Ectodermal cell (in vitro differentiated cells): ENCODE measurements around the gene ACIN1.

ENCODE experiments used
- H3K27ac ChIP-seq: 2 replicates; pipeline ENCODE4 v1.7.0; 2013; ENCODE audit warnings: mild to moderate bottlenecking, low read depth, low read length; ENCODE audit not compliant: insufficient read depth, poor library complexity, severe bottlenecking
- H3K27me3 ChIP-seq: 2 replicates; pipeline ENCODE4 v1.7.0; 2013; ENCODE audit warnings: mild to moderate bottlenecking, low read length; ENCODE audit not compliant: insufficient read depth, control insufficient read depth, poor library complexity, severe bottlenecking
- H3K36me3 ChIP-seq: one replicate; pipeline ENCODE4 v1.7.0; 2013; ENCODE audit warnings: low read length; ENCODE audit not compliant: control insufficient read depth, insufficient read depth
- H3K4me1 ChIP-seq: one replicate; pipeline ENCODE4 v1.7.0; 2013; ENCODE audit warnings: low read length; ENCODE audit not compliant: control insufficient read depth, insufficient read depth
- H3K4me3 ChIP-seq: 2 replicates; pipeline ENCODE4 v1.7.0; 2013; ENCODE audit warnings: low read depth, low read length, control low read depth; ENCODE audit not compliant: insufficient read depth
- H3K9me3 ChIP-seq: 2 replicates; pipeline ENCODE4 v1.7.0; 2013; ENCODE audit warnings: mild to moderate bottlenecking, low read length, moderate library complexity; ENCODE audit not compliant: control insufficient read depth
- WGBS, 2 experiments: methylation state at CpG; one replicate each; pipeline ENCODE4 v1.1.7; 2013; ENCODE audit warnings: missing lambda C conversion rate in 2 of 2; 5-methylcytosine and 5-hydroxymethylcytosine counted together

Gene ACIN1

DNA sequence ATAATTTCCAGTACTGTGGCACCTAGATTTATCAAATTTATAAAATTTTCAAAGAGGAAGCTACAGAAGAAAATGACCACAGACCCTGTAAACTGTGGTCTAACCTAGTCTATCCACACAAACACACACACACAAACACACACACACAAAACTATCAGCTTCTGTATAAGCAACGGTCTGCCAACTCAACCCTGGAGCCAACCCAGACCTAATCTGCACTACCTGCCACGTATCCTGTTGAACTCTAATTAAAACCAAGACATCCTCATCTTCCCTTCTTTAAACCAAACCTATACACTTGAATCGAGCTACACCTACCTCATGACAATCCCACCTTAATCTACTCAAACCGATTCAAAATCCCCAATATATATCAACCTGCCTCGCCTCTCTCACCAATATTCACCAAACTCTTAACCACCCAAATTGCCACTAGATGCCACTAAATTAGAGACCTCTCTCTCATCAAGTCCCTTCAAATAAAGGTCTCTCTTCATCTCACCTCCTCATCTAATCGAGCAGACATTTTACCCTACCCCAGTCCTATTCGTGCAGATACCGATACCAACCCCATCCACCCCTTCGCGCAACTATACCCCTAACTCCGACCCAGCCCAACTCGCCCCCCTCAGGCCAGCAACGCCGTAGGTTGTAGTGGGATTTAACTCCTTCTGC lies 808 bp downstream of the ACIN1 start:
- no peaks in the 10 kb centered on the region for H3K9me3 ChIP-seq
- H3K4me1 ChIP-seq: peaks cover 16% of the 10 kb centered on the region
- 3% methylated on average over 13 to 14 of the region's 14 CpGs for WGBS, 2 experiments
- peaks cover 29% of the 10 kb centered on the region for H3K36me3 ChIP-seq
- no peaks in the 10 kb centered on the region for H3K27me3 ChIP-seq
- H3K27ac ChIP-seq: no peak overlapping the region
- peak overlapping the region; percentile 89 for H3K4me3 ChIP-seq

DNA sequence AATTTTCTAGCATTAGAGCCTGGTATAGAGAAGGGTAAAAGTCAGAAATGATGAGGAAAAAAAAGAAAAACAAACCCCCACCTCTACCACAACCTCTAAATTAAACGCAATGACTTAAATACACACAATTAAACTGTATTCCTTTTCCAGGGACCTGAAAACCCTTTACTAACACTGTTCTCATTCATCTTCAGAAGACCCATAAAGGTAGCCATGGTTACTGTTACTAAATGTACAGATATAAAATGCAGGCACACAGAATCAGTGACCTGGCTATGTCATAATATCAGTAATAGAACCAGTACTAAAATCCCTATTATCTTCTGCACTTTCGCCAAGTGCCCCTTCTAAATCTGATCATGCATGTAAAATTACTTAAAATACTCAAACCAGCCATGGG lies 1.4 kb downstream of the ACIN1 start:
- Histone ChIP-seq H3K4me3 (peak overlapping the region; percentile 89), H3K4me1 (peaks cover 16% of the 10 kb centered on the region), H3K27me3 (no peaks in the 10 kb centered on the region), H3K27ac (no peak overlapping the region), H3K9me3 (no peaks in the 10 kb centered on the region), H3K36me3 (peaks cover 35% of the 10 kb centered on the region)
- 86 to 97% methylated on average over 2 of the region's 2 CpGs for WGBS, 2 experiments

DNA sequence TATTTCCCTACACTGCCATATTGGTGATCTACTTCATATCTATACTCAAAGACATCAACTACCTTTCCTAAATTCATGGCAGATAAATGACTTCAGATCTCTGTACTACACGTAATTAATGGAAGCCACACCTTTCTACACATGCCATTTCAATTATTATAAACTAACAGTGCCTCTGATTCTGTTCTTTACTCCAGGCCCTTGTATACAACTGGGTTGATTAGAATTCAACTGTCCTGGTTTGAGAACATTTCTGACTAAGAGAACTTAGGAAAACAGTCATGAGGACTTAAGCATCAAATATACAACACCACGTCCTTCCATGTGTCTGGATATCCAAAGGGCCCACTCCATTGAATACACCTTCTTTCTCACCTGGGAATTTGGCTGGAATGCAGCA lies 1.8 kb downstream of the ACIN1 start:
- peaks cover 35% of the 10 kb centered on the region for H3K36me3 ChIP-seq
- peaks cover 16% of the 10 kb centered on the region for H3K4me1 ChIP-seq
- H3K27me3 ChIP-seq: no peaks in the 10 kb centered on the region
- no peak overlapping the region for H3K27ac ChIP-seq
- no peaks in the 10 kb centered on the region for H3K9me3 ChIP-seq
- WGBS, 2 experiments: 77 to 98% methylated on average over 2 of the region's 2 CpGs
- no peak overlapping the region for H3K4me3 ChIP-seq

DNA sequence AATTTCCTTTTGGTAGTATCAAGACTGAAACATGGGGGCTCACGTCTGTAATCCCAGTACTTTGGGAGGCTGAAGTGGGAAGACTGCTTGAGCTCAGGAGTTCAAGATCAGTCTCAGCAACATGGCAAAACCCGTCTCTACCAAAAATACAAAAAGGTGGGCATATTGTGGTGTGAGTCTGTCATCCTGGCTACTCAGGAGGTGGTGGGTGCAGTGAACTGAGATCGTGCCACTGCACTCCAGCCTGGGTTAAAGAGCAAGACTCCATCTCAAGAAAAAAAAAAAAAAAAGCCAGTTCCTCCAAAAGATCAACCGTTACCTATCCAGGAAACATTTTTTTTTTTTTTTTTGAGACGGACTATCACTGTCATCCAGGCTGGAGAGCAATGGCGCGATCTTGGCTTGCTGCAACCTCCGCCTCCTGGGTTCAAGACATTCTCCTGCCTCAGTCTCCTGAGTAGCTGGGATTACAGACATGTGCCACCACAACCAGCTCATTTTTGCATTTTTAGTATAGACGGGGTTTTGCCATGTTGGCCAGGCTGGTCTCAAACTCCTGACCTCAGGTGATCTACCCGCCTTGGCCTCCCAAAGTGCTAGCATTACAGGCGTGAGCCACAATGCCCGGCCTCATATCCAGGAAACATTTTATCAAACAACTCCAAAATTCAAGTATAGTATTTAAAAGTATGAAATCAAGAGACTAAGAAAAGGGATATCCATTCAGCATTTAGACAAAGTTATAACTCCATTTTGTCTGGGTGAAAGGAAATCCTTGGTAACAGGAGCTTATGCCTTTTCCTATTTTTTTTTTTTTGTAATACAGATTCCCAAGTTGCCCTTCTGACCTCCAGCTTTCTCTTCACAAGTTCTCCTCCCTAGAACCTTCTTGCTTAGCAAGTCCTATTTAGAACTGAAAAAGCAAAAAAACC lies 3.4 kb downstream of the ACIN1 start:
- H3K36me3 ChIP-seq: peaks cover 38% of the 10 kb centered on the region
- H3K4me1 ChIP-seq: peaks cover 14% of the 10 kb centered on the region
- H3K27me3 ChIP-seq: no peaks in the 10 kb centered on the region
- no peak overlapping the region for H3K4me3 ChIP-seq
- H3K27ac ChIP-seq: no peak overlapping the region
- 86 to 87% methylated on average over 12 of the region's 12 CpGs for WGBS, 2 experiments
- no peaks in the 10 kb centered on the region for H3K9me3 ChIP-seq

DNA sequence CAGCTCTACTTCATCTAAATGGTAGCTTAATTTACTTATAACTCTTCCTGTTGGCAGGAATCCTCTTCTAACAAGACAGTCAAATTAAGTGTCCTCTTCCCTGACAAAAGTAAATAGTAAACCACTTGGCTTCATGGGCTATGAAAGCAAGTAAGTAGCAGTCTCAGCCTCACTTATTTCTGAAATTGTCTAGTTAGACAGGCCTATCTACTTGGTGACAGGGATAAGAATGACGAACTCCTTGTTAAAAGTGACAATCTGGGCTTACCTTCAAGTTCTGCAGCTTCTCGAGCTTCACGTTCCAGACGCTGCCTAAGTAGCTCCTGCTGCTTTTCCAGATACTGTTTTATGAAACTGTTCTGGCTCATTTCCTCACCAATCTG lies 4.7 kb downstream of the ACIN1 start:
- Histone ChIP-seq H3K9me3 (no peaks in the 10 kb centered on the region), H3K4me3 (no peak overlapping the region), H3K27ac (no peak overlapping the region), H3K27me3 (no peaks in the 10 kb centered on the region), H3K4me1 (peaks cover 12% of the 10 kb centered on the region), H3K36me3 (peaks cover 51% of the 10 kb centered on the region)
- 95 to 98% methylated on average over 4 of the region's 4 CpGs for WGBS, 2 experiments

DNA sequence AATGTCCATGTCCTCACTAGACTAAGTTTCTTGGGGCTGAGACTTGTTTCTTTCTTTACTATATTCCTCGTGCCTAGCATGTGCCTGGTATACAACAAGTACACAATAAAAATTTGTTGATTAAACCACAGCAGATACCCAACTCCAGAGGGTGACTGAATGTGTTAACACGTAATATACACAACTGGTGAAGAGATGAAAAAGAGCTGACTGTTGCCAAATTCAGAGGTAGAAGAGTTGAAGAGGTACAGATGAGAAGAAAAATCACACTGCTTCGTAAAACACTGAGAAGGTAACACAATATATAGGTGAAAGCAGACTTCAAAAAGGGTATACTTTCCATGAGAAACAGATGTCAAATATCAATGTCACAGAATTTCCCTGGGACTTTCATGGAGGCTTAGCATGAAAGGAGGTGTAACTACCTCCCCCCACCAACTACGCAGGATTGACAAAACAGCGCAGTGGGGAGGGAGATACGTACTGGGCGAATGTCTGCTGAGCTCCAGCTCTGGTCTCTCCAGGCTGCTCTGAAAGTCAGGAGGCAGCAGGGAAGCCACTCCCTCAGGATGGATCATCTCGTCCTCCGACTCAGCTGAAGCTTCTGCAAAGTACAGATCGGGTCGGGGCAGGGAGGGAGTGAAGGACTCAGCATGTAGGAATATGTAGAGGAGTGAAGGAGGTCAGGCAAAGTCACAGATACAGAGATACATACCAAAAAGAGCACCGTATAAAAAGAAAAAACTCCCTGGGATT lies 5.3 kb downstream of the ACIN1 start:
- Histone ChIP-seq H3K4me1 (peaks cover 12% of the 10 kb centered on the region), H3K36me3 (peaks cover 55% of the 10 kb centered on the region), H3K27me3 (no peaks in the 10 kb centered on the region), H3K4me3 (no peak overlapping the region), H3K27ac (no peak overlapping the region), H3K9me3 (no peaks in the 10 kb centered on the region)
- 92 to 96% methylated on average over 12 of the region's 12 CpGs for WGBS, 2 experiments

DNA sequence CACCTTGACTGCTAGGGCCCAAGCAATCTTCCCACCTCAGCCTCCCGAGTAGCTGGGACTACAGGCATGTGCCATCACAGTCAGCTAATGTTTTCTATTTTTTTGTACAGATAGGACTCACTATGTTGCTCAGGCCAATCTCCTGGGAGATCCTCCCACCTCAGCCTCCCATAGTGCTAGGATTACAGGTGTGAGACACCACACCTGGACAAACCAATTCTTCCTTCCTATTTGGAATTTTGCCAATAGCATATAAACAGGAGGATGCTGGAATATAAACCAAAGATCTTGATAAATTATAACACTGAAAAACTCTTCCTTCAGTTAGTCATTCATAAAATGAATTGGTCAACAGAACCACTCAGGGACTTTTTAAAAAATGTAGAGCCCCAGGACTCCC lies 8.4 kb downstream of the ACIN1 start:
- H3K4me3 ChIP-seq: no peak overlapping the region
- no peak overlapping the region for H3K27ac ChIP-seq
- H3K36me3 ChIP-seq: peaks cover 68% of the 10 kb centered on the region
- WGBS, 2 experiments: 92 to 96% methylated on average over 1 of the region's 1 CpG
- no peaks in the 10 kb centered on the region for H3K27me3 ChIP-seq
- no peaks in the 10 kb centered on the region for H3K9me3 ChIP-seq
- H3K4me1 ChIP-seq: no peaks in the 10 kb centered on the region

DNA sequence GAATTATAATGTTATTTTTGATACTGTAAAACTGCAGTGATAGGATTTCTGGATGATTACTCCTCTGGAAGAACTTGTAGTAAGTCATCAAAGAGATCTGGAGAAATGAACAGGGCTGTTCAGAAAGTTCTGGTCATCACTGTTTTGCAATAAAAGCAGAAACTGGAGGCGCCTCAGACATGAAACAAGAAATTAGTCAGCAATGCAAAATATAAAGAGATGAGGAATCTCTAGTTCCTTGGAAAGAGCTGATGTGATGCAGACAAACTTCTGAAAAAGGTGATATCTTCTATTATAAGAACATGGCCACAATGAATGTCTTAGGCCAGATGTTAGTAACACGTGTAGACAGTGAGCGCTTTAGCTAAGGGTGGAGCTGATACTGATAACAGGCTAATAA lies 9.5 kb downstream of the ACIN1 start:
- Histone ChIP-seq H3K4me3 (no peak overlapping the region), H3K27ac (no peak overlapping the region), H3K9me3 (no peaks in the 10 kb centered on the region), H3K4me1 (no peaks in the 10 kb centered on the region), H3K36me3 (peaks cover 74% of the 10 kb centered on the region), H3K27me3 (no peaks in the 10 kb centered on the region)
- 96 to 98% methylated on average over 3 of the region's 3 CpGs for WGBS, 2 experiments

DNA sequence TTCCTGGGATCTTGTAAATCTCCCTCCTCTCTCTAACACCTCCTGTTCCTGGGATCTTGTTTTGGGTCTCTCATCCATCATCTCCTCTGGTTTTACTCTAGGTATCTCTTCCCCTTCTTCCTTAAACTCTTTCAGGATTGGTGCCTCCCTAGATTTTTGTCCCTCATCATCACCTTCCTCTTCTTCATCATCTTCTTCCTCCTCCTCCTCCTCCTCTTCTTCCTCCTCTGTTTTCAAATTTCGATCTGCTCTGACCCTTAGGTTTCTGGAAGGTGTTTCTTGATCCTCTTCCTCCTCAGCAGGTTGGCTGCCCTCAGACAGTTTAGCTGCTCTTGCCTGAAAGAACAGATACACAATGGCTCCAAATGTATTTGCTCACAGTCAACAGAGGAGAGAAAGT lies 14.5 kb downstream of the ACIN1 start:
- H3K9me3 ChIP-seq: no peaks in the 10 kb centered on the region
- peaks cover 70% of the 10 kb centered on the region for H3K36me3 ChIP-seq
- H3K4me3 ChIP-seq: no peak overlapping the region
- no peaks in the 10 kb centered on the region for H3K4me1 ChIP-seq
- 89 to 97% methylated on average over 1 of the region's 1 CpG for WGBS, 2 experiments
- no peaks in the 10 kb centered on the region for H3K27me3 ChIP-seq
- no peak overlapping the region for H3K27ac ChIP-seq

DNA sequence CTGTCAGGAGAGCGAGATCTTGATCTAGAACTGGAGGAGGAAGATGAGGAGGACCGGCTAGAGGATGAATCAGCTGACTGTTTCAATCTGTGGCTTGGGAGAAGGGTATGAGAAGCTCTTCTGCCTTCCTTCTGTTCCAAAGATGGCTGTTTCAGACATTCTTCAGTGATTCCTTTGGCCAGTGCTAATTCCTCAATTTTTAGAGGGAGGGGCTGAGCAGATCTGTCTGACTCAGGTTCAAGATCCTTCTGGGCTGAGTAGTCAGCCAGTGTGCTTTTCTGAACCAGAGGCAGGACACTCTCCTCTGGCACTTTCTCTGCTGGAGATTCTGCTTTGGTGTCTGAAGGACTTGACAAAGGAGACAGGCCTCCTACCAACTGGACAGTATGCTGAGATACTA lies 15.2 kb downstream of the ACIN1 start:
- Histone ChIP-seq H3K27ac (no peak overlapping the region), H3K27me3 (no peaks in the 10 kb centered on the region), H3K4me1 (no peaks in the 10 kb centered on the region), H3K9me3 (no peaks in the 10 kb centered on the region), H3K4me3 (no peak overlapping the region), H3K36me3 (peaks cover 65% of the 10 kb centered on the region)
- WGBS, 2 experiments: 98 to 99% methylated on average over 2 of the region's 2 CpGs
